Measurements from ENCODE around the gene AP1S2.
A peak's percentile ranks its signal among the peaks of the same experiment; 100 is the strongest.

AP1S2 gene

DNA sequence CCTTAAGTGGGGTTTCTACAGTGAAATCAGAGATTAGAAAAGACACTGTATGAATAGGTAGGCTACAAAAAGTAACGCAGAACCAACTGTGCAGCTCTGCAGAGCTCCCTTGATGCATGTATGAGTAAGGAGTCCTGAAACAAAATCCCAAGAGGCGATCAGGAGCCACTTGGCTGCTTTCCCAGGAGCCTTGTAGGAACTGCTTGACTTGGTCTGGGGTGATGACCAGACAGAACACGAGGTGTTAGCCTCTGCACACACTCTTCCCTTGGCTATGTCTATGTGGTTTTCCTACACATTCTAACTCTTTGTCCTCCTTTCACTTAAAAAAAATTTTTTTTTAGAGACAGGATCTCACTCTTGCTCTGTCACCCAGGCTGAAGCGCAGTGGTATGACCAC is 22.8 kb upstream of the AP1S2 start:
- TF ChIP-seq TAF1 (IDR thresholded peaks at IDR 0.05; ENCODE audit: low read depth, low read length), result no peak
- no peak for TF ChIP-seq PAX5 (IDR thresholded peaks at IDR 0.05; ENCODE audit: insufficient read depth, low read length, severe bottlenecking)
- TF ChIP-seq POLR2AphosphoS5 (IDR thresholded peaks at IDR 0.05; ENCODE audit: low read depth, low read length), result no peak
- TF ChIP-seq SPI1 (IDR thresholded peaks at IDR 0.05; ENCODE audit: low read depth, low read length), result no peak
- no peak for TF ChIP-seq POU2F2 (IDR thresholded peaks at IDR 0.05; ENCODE audit: low read depth, low read length)
- TF ChIP-seq POLR2A (IDR thresholded peaks at IDR 0.05; ENCODE audit: low read depth, low read length), result no peak
- no peak for FAIRE-seq
- DNase-seq (ENCODE audit: insufficient read length, low spot score), result no peak

GRCh38 chrX:15874672-15875071 is 20.1 kb upstream of the AP1S2 start:
- no peak for DNase-seq (ENCODE audit: insufficient read length, low spot score)
- FAIRE-seq, result no peak
- no peak for TF ChIP-seq SPI1 (IDR thresholded peaks at IDR 0.05; ENCODE audit: low read depth, low read length)
- no peak for TF ChIP-seq POLR2A (IDR thresholded peaks at IDR 0.05; ENCODE audit: low read depth, low read length)
- no peak for TF ChIP-seq POLR2AphosphoS5 (IDR thresholded peaks at IDR 0.05; ENCODE audit: low read depth, low read length)
- TF ChIP-seq TAF1 (IDR thresholded peaks at IDR 0.05; ENCODE audit: low read depth, low read length), result no peak
- TF ChIP-seq PAX5 (IDR thresholded peaks at IDR 0.05; ENCODE audit: insufficient read depth, low read length, severe bottlenecking), result no peak
- TF ChIP-seq POU2F2 (IDR thresholded peaks at IDR 0.05; ENCODE audit: low read depth, low read length), result no peak

DNA sequence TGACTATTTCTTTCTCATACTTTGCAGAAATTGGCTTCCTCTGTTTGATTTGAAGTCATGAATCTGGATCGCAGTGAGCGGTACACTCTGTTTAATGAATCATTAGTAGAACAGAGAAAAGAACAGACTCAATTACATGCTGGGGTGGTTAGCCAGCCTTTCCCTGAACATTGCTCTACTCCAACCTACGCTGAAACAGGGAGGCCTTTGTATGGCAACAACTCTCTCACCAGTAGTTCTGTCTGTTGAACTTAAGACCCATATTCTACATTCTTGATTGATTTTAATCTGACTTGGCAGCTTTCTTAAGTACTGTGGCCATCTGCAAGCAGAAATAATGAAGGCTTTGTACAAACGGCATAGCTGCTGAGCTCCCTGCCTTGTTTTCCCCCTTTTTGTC is 19.0 kb upstream of the AP1S2 start:
- FAIRE-seq (no peak), DNase-seq (ENCODE audit: insufficient read length, low spot score) (no peak)
- TF ChIP-seq POU2F2 (IDR thresholded peaks at IDR 0.05; ENCODE audit: low read depth, low read length), result no peak
- no peak for TF ChIP-seq POLR2AphosphoS5 (IDR thresholded peaks at IDR 0.05; ENCODE audit: low read depth, low read length)

DNA sequence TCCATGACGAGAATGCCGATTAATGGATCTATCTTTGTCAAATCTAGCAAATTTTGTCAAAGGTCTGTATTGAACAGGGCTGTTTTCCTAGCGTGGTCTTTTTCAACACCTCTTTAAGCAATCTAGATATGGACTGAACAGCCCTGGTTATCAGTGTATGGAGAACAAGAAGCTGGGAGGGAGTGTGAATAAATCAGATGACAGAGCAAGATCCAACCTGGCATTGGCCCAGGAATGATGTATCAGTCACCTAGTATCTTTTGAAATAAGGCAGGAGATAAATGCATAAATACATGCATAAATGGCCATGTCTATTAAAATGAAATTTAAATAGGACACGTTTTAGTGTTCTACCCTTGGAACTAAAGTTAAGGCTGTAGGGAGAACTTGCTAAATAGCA is 15.7 kb upstream of the AP1S2 start:
- DNase-seq (ENCODE audit: insufficient read length, low spot score) (no peak), FAIRE-seq (no peak)
- TF ChIP-seq POLR2A (IDR thresholded peaks at IDR 0.05; ENCODE audit: low read depth, low read length) (no peak), PAX5 (IDR thresholded peaks at IDR 0.05; ENCODE audit: insufficient read depth, low read length, severe bottlenecking) (no peak), POLR2AphosphoS5 (IDR thresholded peaks at IDR 0.05; ENCODE audit: low read depth, low read length) (no peak), SPI1 (IDR thresholded peaks at IDR 0.05; ENCODE audit: low read depth, low read length) (no peak), TAF1 (IDR thresholded peaks at IDR 0.05; ENCODE audit: low read depth, low read length) (no peak), POU2F2 (IDR thresholded peaks at IDR 0.05; ENCODE audit: low read depth, low read length) (no peak)

DNA sequence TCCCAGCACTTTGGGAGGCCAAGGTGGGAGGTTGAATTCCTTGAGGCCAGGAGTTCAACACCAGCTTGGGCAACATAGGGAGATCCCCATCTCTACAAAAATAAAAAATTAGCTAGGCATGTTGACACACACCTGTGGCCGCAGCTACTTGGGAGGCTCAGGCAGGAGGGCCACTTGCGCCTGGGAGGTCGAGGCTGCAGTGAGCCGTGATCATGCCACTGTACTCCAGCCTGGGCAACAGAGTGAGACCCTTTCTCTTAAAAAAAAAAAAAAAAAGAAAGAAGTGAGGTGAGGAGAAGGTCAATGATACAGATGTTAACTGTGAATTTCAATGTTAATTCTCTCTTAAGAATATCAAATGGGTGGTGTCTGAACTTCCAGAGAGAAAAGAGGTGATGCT is 15.1 kb upstream of the AP1S2 start:
- TF ChIP-seq POLR2A (IDR thresholded peaks at IDR 0.05; ENCODE audit: low read depth, low read length) (no peak), PAX5 (IDR thresholded peaks at IDR 0.05; ENCODE audit: insufficient read depth, low read length, severe bottlenecking) (no peak), POU2F2 (IDR thresholded peaks at IDR 0.05; ENCODE audit: low read depth, low read length) (no peak), SPI1 (IDR thresholded peaks at IDR 0.05; ENCODE audit: low read depth, low read length) (no peak), POLR2AphosphoS5 (IDR thresholded peaks at IDR 0.05; ENCODE audit: low read depth, low read length) (no peak), TAF1 (IDR thresholded peaks at IDR 0.05; ENCODE audit: low read depth, low read length) (no peak)
- FAIRE-seq (no peak), DNase-seq (ENCODE audit: insufficient read length, low spot score) (no peak)

- DNase-seq (ENCODE audit: insufficient read length, low spot score) (no peak), FAIRE-seq (peak; percentile 41)
- no peak for TF ChIP-seq TAF1 (IDR thresholded peaks at IDR 0.05; ENCODE audit: low read depth, low read length)
- no peak for TF ChIP-seq POU2F2 (IDR thresholded peaks at IDR 0.05; ENCODE audit: low read depth, low read length)
- no peak for TF ChIP-seq POLR2AphosphoS5 (IDR thresholded peaks at IDR 0.05; ENCODE audit: low read depth, low read length)
- TF ChIP-seq POLR2A (IDR thresholded peaks at IDR 0.05; ENCODE audit: low read depth, low read length), result no peak
- no peak for TF ChIP-seq PAX5 (IDR thresholded peaks at IDR 0.05; ENCODE audit: insufficient read depth, low read length, severe bottlenecking)
- no peak for TF ChIP-seq SPI1 (IDR thresholded peaks at IDR 0.05; ENCODE audit: low read depth, low read length)
Observed at GRCh38 chrX:15866147-15866546, 11.5 kb upstream of the AP1S2 start.

DNA sequence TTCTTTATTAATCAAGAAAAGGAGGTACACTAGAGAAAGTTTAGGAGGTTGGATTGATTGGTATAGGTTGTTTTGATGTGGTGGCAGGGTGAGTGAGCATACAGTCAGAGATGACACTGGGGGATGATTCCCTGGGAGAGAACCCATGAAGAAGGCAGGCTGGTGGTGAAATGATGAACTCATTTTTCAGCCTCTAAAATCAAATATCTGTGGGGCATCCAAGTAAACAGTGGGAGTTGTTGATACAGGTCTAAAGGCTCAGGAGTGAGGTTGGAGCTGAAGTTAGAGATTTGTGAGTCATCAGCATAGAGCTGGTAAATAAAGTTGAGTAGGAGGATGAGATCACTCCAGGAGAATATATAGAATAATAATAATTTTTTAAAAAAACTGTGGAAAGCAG is 10.0 kb upstream of the AP1S2 start:
- TF ChIP-seq POLR2A (IDR thresholded peaks at IDR 0.05; ENCODE audit: low read depth, low read length), result no peak
- TF ChIP-seq POLR2AphosphoS5 (IDR thresholded peaks at IDR 0.05; ENCODE audit: low read depth, low read length), result no peak
- TF ChIP-seq PAX5 (IDR thresholded peaks at IDR 0.05; ENCODE audit: insufficient read depth, low read length, severe bottlenecking), result no peak
- no peak for TF ChIP-seq SPI1 (IDR thresholded peaks at IDR 0.05; ENCODE audit: low read depth, low read length)
- no peak for TF ChIP-seq POU2F2 (IDR thresholded peaks at IDR 0.05; ENCODE audit: low read depth, low read length)
- TF ChIP-seq TAF1 (IDR thresholded peaks at IDR 0.05; ENCODE audit: low read depth, low read length), result no peak
- FAIRE-seq, result peak; percentile 5
- no peak for DNase-seq (ENCODE audit: insufficient read length, low spot score)

GRCh38 chrX:15864023-15864422 is 9.4 kb upstream of the AP1S2 start:
- DNase-seq (ENCODE audit: insufficient read length, low spot score) (no peak), FAIRE-seq (peak; percentile 20)
- TF ChIP-seq SPI1 (IDR thresholded peaks at IDR 0.05; ENCODE audit: low read depth, low read length) (no peak), POU2F2 (IDR thresholded peaks at IDR 0.05; ENCODE audit: low read depth, low read length) (no peak), TAF1 (IDR thresholded peaks at IDR 0.05; ENCODE audit: low read depth, low read length) (no peak), POLR2AphosphoS5 (IDR thresholded peaks at IDR 0.05; ENCODE audit: low read depth, low read length) (no peak), PAX5 (IDR thresholded peaks at IDR 0.05; ENCODE audit: insufficient read depth, low read length, severe bottlenecking) (no peak), POLR2A (IDR thresholded peaks at IDR 0.05; ENCODE audit: low read depth, low read length) (no peak)

DNA sequence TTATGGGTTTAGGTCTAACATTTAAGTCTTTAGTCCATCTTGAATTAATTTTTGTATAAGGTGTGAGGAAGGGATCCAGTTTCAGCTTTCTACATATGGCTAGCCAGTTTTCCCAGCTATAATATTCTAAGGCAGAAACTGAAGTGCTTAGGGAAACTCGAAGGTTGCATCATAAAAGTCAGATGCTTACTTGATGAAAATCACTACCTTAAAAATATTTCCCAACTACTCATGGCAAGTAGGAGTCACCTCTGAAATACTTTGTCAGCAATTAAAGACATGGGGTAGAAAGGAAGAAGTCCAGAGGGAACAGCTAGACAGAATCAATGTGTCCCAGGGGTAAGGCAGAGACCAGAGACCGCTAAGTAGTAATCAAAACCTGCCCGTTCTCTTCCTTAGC is 6.3 kb upstream of the AP1S2 start:
- DNase-seq (ENCODE audit: insufficient read length, low spot score), result no peak
- TF ChIP-seq POLR2A (IDR thresholded peaks at IDR 0.05; ENCODE audit: low read depth, low read length), result no peak
- FAIRE-seq, result no peak

- no peak for TF ChIP-seq TAF1 (IDR thresholded peaks at IDR 0.05; ENCODE audit: low read depth, low read length)
- no peak for TF ChIP-seq PAX5 (IDR thresholded peaks at IDR 0.05; ENCODE audit: insufficient read depth, low read length, severe bottlenecking)
- TF ChIP-seq POU2F2 (IDR thresholded peaks at IDR 0.05; ENCODE audit: low read depth, low read length), result no peak
- no peak for TF ChIP-seq SPI1 (IDR thresholded peaks at IDR 0.05; ENCODE audit: low read depth, low read length)
- TF ChIP-seq POLR2AphosphoS5 (IDR thresholded peaks at IDR 0.05; ENCODE audit: low read depth, low read length), result no peak
- TF ChIP-seq POLR2A (IDR thresholded peaks at IDR 0.05; ENCODE audit: low read depth, low read length), result no peak
- FAIRE-seq (no peak), DNase-seq (ENCODE audit: insufficient read length, low spot score) (no peak)
Observed at GRCh38 chrX:15858051-15858450, 3.4 kb upstream of the AP1S2 start.
